HTERT RPE-1 (cell line): ENCODE measurements around the gene AGTPBP1.
"Not testable (repeated sequence)": the region's sequence is repeated elsewhere in the genome, so short reads cannot be mapped to it uniquely, and the experiment has no call there.

ENCODE experiments used
- in situ Hi-C: fragments of 300-500 bp; cut with MboI; formaldehyde crosslinking; loops from 4 replicates; pipeline ENCODE4 v1.14.3; 2020; ENCODE audit warnings: low sequenced_read_pairs

The AGTPBP1 gene

DNA sequence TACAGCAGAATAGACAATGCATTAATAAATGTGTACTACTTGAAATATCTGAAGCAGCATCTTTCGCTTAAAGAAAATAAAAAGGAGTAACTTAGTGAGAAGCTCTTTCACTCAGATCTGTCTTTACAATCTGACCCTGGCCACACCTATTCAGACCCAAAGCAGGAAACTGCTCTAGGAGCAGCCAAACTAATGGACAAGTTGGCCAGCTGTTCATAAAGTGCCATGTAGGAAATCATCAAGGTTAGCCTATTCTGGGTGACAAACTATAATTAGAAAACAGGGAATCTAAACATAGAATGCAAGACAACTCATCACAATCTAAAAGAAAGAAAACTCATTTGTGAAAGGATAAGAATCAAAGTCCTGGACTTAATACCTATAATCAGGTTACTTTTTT, 101.3 kb downstream of the AGTPBP1 start:
- in situ Hi-C loops = no loop called here

DNA sequence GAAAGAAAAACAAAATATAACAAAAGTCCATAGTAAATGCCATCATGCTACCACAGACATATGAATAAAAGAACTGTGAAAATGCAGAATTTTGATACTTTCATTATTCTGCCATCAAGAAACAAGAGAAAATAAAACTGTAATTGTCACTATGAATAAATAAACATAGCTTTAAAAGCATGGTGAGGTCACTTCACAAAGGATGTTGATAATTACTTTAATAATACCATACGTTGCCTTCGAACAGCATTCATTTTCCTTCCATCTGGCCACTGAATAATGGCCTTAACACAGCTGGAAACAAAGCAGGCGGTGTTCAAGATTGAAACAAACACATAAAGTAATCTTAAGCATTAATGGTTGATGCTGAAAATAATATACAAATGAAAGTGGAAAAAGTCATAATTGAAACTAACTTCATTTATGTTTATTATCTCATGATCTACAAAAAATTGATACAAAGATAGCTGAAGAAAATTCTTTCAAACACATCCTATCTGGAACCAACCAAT, 102.0 kb downstream of the AGTPBP1 start:
- in situ Hi-C loops = no loop called here

DNA sequence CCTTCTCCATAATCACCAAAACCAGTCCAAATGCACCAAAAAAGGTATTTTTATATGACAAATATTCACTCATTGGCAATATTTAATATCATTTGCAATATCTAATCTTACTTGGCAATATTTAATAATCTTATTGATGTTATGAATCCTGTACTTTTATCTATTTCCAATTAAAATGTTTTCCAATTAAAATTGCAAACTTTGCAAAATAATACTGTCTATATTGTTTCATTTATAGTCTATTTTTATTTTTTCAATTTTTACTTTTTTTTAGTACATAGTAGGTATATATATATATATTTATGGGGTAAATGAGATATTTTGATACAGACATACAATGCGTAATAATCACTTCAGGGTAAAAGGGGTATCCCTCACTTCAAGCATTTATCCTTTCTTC, 109.9 kb downstream of the AGTPBP1 start:
- in situ Hi-C loops = no loop called here

DNA sequence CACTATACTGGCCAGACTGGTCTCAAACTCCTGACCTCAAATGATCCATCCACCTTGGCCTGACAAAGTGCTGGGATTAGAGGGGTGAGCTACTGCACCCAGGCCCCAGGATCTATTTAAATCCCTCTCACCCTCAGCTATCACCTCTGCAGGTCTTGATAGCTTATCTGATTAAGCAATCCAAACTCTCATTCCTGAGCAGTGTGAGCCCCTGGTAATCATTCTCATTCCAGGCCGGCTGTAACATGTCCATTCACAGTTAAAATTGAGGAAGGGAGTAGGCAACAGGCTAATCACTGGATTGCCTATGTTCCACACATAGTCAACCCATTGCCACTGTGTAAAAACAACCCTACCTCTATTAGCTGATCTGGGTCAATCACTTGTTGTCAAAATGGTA, 111.1 kb downstream of the AGTPBP1 start:
- in situ Hi-C loops = no loop called here

DNA sequence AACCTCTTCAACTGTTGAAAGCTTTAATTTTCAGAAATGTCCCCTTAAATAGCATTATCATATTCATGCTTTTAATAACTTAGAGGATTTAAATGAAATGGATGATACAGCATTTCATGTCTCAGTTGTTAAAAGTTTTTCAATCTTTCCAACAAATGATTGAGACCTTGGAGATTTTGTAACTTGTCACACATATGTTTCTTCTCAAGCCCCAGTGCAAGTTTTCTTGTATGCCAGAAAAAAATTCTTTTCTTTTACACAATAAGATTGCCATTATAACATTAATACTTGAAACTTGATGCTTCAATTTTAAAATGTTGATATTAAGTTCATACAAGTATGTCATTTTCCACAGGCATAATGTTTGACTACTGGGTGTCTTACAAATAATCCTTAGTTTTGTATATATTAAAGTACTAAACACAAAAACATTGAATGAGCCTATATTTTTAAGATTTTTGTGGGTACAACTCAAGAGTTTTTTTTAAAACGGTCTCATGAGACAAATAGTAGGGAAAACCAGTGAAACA, 124.5 kb downstream of the AGTPBP1 start:
- in situ Hi-C loops = no loop called here

DNA sequence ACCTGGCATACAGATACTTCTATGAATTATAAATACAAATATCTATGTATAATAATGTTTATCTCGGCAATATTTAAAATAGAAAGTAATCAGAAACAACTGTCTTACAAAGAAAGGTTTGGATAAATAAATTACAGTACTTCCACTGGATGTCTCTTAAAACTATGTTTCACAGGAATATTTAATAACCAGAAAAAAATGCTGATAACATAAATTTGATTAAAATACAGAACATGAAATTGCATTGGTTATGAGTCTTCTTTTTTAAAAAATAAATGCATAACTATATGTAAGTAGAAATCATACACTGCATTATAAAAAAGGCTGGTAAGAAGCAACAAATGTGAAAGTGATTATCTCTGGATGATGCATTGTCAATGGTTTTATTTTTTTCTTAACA, 126.0 kb downstream of the AGTPBP1 start:
- in situ Hi-C loops = no loop called here

DNA sequence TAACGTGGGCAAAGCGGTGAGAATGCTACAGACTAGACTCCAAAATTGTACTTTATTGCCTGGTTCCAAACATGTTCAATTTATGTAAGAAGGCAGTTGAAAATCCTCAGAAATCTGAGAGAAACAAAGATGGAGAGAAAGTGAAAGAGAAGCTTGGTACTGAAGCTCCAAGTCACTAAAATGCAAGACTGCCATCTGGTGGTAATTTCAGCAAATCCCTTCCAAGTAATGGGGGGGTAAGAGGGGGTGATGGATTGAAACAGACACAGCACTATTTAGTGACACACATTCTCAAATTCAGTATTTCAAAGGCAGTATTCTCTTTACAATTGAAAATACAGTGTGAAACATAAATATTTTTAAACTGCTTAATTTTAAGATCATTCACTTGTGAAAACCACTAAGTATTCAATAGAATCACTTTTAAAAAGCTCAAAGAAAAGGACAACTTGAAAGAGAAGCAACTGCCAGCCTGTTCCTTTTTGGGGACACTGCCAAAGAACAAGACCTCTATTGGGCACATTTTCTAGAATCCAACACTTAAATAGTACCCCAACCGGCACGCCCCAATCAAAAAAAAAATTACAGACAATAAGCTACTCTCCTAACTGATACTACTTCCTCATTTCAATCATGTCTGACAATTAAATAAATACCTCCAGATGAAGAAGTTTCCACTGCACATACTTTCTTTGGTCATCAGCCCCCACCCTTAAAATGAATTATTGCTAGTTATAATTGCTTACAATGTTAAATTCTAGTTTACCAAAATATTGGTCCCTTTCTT, 131.5 kb downstream of the AGTPBP1 start:
- in situ Hi-C loops = no loop called here

DNA sequence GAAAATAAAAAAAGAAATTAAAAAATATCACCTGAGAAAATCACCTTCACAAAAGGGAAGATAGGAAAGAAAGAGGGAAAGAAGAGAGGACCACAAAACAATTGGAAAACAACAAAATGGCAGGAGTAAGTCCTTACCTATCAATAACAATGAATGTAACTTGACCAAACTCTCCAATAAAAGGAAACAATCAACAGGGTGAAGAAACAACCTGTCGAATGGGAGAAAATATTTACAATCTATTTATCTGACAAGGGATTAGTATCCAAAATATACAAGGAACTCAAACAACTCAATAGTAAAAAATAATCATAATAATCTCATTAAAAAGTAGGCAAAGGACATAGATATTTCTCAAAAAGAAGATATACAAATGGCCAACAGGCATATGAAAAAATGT, 135.8 kb downstream of the AGTPBP1 start:
- in situ Hi-C loops = no loop called here

DNA sequence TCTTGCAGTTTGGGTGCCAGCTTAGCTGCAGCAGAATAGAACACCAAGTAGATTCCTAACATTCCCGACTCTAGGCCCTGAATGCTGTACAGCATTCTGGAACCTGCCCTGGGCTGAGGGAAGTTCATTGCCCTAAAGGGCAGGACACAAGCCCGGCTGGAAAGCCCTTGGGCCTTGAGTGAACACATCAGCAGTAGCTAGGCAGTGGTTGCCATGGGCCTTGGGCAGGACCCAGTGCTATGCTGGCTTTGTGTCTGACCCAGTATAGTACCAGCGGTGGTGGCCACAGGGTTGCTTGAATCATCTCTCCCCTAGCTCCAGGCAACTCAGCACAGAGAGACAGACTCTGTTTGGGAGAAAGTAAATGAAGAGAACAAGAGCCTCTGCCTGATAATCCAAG, 137.8 kb downstream of the AGTPBP1 start:
- in situ Hi-C loops = no loop called here

DNA sequence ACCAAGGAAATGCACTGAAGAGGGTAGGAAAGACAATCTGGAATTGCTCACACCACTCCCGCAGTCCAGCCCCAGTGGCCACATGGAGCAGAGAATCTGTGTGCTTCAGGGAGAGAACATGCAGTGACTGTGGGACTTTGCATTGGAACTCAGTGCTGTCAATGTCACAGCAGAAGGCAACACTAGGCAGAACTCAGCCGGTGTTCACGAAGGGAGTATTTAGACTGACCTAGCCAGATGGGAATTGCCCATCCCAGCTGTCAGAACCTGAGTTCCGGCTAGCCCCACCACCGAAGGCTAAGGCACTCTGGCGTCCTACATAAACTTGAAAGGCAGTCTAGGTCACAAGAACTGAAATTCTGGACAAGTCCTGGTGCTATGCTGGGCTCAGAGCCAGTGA, 139.0 kb downstream of the AGTPBP1 start:
- in situ Hi-C loops = no loop called here

DNA sequence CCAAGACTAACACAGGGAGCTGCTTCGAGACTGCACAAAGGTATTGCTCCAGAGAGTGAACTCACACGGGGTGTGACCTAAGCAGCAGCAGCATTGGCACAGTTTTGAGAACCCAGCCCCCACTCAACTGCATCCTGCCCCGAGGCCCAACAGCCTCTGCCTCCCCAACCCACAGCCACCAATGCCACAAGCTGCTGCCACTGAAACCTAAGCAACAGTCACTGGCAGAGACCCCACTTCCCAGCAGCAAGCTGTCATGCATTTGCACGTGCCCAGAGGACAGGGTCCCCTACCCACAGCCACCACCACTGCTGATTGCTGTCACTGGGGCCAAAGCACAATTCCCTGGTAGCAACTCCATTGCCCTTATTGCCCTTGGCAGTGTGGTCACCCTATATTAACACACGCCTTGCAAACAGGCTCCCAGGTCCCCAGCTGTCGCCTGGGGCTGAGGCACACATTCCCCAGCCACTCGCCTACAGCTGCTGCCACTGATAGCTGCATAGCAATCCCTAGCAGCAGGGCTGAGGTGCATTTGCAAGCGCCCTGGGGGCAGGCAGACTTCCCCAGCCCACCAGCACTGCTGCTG, 141.0 kb downstream of the AGTPBP1 start:
- in situ Hi-C loops = no loop called here

DNA sequence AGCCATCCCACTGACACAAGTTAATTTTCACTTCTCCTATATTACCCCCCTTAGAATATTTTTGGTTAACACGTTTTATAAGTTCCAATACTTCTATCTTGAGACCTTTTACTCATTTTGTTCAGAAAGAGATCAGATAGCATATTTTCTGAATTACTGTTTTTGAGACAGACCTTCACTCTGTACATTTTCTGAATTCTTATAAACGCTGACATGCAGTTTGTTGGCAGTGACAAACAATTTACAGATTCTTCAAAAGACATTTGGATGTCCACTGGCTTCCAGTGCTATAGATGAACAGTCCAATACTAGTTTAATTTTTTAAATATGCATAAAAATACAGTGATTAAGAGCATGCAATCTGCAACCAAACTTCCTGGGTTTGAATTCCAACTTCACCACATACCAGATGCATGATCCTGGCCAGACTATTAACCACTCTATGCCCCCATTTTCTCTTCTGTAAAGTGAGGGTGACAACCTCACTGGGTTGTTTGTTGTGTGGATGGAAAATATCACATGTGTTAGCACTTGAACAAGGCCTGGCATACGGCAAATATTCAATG, 142.1 kb downstream of the AGTPBP1 start:
- in situ Hi-C loops = no loop called here

DNA sequence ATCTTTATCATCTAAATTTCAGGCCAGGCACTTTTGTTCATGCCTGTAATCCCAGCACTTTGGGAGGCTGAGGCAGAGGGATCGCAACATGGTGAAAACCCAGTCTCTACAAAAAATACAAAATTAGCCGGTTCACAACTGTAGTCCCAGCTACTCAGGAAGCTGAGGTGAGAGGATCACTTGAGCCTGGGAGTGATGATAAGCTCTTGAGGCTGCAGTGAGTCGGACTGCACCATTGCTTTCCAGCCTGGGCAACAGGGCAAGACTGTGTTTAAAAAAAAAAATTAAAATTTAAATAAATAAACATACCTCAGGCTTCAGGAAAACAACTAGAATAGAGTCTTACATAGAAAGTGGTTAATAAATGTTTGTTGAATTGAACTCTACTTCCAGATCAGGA, 147.4 kb downstream of the AGTPBP1 start:
- in situ Hi-C loops = no loop called here

DNA sequence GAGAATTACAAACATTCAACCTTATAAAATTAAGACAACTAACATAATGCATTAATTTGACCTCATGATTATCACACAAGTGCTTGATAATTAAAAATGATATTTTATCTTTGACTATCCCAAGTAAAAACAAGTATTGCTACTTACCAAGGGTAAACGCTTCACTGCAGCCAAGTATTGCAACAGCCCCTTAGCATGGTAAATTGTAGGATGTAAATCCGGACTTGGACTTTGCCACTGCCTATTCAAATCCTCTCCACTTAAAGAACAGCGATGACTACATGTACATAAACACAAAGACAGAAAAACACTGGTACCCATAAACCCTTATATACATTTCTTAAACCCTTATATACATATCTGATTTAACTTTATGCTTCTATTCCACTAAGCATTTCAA, 155.1 kb downstream of the AGTPBP1 start:
- in situ Hi-C loops = no loop called here

DNA sequence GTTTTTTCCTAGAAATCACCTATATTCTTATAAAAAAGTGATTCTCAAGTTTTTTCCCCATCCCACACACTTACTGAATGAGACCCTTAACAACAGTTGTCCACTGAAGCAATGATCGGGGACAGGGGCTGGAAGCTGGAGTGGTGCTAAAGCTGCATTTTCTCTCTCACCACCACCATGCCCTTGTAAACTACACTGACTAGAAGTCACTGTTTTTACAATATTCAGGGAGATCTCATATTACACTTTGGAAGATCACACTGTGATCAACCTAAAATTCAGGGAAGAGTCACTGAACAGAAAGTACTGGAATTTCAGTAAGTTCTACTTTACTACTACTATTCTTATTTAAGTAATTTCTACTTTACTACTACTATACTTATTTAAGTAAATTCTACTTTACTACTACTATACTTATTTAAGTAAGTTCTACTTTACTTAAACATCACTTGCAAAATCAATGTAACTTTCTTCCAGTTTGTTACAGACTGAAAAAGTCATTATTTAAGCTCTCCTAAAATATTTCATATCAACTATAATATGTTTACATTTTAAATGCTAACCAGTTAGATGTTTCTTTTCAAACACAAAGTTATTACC, 164.3 kb downstream of the AGTPBP1 start:
- in situ Hi-C loops = no loop called here

DNA sequence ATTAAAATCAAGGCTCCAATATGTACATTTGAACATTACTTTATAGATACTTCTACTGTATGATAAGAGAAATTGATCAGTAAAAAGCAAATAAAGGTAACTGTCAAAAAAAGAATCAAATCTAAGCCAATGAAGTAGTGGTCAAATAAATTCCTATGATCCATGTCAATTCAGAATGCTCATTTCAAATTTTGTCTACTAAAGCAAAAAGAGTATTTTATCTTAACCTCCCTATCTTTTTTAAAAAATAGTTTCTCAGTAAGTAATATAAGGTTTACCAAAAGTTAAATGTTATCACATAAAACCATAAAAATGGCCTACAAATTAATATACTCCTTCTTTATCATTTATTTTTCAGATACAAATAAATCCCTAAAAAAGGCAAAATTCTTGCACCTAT, 165.9 kb downstream of the AGTPBP1 start:
- in situ Hi-C loops = no loop called here

DNA sequence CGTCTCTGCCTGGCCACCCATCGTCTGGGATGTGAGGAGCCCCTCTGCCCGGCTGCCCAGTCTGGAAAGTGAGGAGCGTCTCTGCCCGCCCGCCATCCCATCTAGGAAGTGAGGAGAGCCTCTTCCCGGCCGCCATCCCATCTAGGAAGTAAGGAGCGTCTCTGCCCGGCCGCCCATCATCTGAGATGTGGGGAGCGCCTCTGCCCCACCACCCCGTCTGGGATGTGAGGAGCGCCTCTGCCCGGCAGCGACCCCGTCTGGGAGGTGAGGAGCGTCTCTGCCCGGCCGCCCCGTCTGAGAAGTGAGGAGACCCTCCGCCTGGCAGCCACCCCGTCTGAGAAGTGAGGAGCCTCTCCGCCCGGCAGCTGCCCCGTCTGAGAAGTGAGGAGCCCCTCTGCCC, 168.2 kb downstream of the AGTPBP1 start:
- in situ Hi-C loops = not testable (repeated sequence)

DNA sequence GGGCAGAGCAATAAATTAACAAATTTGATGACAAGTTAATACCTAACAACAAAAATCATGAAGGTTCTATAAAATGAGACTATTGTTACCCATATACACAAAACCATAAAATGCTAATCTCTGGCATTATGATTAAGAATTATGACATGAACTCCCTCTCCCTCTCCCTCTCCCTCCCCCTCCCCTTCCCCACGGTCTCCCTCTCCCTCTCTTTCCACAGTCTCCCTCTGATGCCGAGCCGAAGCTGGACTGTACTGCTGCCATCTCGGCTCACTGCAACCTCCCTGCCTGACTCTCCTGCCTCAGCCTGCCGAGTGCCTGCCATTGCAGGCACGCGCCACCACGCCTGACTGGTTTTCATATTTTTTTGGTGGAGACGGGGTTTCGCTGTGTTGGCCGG, 168.8 kb downstream of the AGTPBP1 start:
- in situ Hi-C loops = not testable (repeated sequence)

DNA sequence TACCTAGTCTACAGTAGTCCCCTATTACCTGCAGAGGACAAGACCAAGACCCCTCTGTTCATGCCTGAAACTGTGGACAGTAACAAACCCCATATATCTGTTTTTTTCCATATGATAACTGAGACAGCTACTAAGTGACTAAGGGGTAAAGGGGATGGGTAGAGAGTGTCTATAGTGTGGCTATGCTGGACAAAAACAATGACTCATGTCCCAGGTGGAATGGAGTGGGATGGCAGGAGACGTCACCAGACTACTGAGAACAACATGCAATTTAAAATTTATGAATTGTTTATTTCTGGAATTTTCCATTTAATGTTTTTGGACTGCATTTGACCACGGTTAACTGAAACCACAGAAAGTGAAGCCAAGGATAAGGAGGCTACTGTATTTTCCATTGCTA, 171.8 kb downstream of the AGTPBP1 start:
- in situ Hi-C loops = no loop called here

DNA sequence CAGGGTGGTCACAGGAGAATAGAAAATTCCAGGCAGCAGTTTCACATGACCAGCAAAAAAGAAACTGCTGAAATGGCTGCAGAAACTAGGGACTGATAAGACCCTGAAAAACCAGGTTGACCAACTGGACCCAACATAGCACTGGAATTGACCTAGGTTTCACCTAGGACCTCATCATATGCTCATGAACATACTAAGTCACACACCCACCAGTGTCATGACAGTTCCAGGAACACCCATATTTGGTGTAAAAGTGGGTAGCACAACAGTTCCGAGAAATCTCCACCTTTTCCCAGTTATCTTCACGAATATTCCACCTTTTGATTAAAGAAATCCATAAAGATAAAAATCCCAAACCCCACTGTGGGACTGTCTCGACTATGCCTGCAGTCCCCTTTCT, 182.2 kb downstream of the AGTPBP1 start:
- in situ Hi-C loops = no loop called here

DNA sequence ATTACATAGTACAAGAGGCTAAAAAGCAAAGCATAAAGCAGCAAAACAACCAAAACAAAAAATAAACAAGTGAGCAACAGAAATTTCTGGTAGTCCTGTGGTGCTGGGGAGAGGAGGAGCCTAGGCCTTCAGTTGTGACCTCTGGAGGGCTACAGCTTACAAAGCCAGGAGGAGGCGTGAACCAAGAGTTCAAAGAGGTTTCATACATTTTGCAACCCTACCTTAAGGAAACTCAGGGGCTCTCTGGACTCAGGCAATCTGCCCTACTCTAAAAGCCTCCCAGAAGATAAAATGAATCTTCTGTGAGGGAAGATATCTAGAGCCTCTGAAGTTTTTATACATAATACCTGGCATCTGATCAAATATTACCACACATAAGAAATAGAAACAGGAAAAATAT, 187.4 kb downstream of the AGTPBP1 start:
- in situ Hi-C loops = no loop called here

DNA sequence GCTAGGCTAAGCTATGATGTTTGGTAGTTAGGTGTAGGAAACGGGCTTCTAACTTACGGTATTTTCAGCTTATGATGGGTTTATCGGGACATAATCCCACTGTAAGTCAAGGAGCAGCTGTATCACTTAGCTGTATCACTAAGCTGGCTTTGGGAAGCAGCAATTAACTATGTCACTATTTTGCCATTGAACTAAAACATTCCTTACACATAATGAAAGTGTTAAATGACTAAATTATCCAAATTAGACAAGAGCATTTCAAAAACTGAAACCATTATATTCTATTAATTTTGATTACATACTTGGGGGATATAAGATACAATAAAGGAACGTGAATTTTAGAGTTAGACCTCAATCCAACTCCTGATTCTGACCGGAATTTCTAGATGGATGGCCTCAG, 188.3 kb downstream of the AGTPBP1 start:
- in situ Hi-C loops = no loop called here
